IMR-90 (cell line): ENCODE results near the gene TMEM117. TPM values are rescaled to one million over a fixed set of nuclear protein-coding genes. Genes with fewer than 3 reads are reported as not detected.

Source experiments
- ATAC-seq: fragments of 200-7000 bp; cut with Tn5 transposase; 2 replicates; pipeline ENCODE4 v1.9.1; 2020; ENCODE audit warnings: low read depth, mild to moderate bottlenecking, moderate library complexity
- BruUV-seq: library from RNA; stranded (reverse); fragments of 400-500 nt; replicated peaks from 2 replicates; lab custom pipeline; 2021; lab: Mats Ljungman, UMichigan
- CTCF ChIA-PET: fragments of 300-600 bp; formaldehyde crosslinking; extraction: SDS; loops from one replicate; lab custom pipeline; 2021; ENCODE audit warnings: antibody characterized with exemption; lab: Yijun Ruan, JAX
- POLR2A ChIA-PET: fragments of 300-600 bp; sonication (Branson Sonifier 250); formaldehyde crosslinking; loops from one replicate; lab custom pipeline; 2022; ENCODE audit warnings: antibody characterized with exemption; ENCODE audit not compliant: unreplicated experiment; lab: Charles Lee
- DNase-seq: peaks from one replicate; pipeline ENCODE4 v3.0.0; 2013
- H2AFZ ChIP-seq: replicated peaks from 2 replicates; pipeline ENCODE3; 2013; ENCODE audit warnings: low read length, mild to moderate bottlenecking; ENCODE audit not compliant: poor library complexity
- H2AK5ac ChIP-seq: 2 replicates; pipeline ENCODE4 v1.6.1; 2013; ENCODE audit warnings: low read depth, low read length, inconsistent platforms
- H2AK9ac ChIP-seq: replicated peaks from 2 replicates; pipeline ENCODE3; 2013; ENCODE audit warnings: mild to moderate bottlenecking, low read depth, low read length, moderate library complexity; ENCODE audit not compliant: poor library complexity
- H2BK120ac ChIP-seq: 2 replicates; pipeline ENCODE4 v1.6.1; 2013; ENCODE audit warnings: low read depth, low read length, inconsistent platforms
- H2BK15ac ChIP-seq: 3 replicates; pipeline ENCODE4 v1.6.1; 2013; ENCODE audit warnings: low read depth, low read length, inconsistent platforms
- H2BK20ac ChIP-seq: 2 replicates; pipeline ENCODE4 v1.6.1; 2013; ENCODE audit warnings: low read depth, mild to moderate bottlenecking, inconsistent platforms, low read length, moderate library complexity
- H2BK5ac ChIP-seq: 2 replicates; pipeline ENCODE4 v1.6.1; 2013; ENCODE audit warnings: mild to moderate bottlenecking, low read depth, low read length, inconsistent platforms; ENCODE audit not compliant: poor library complexity, severe bottlenecking
- H3K14ac ChIP-seq: replicated peaks from 2 replicates; pipeline ENCODE4 v1.6.1; 2013; ENCODE audit warnings: low read depth, low read length, inconsistent platforms
- H3K18ac ChIP-seq: 2 replicates; pipeline ENCODE4 v1.6.1; 2013; ENCODE audit warnings: low read depth, low read length, control low read depth
- H3K23ac ChIP-seq: 2 replicates; pipeline ENCODE4 v1.6.1; 2013; ENCODE audit warnings: low read depth, low read length, inconsistent platforms
- H3K27ac ChIP-seq: 2 replicates; pipeline ENCODE4 v1.5.1; 2013; ENCODE audit warnings: mild to moderate bottlenecking, control low read depth, low read length; ENCODE audit not compliant: insufficient read depth
- H3K27me3 ChIP-seq: 2 replicates; pipeline ENCODE4 v1.6.1; 2013; ENCODE audit warnings: low read length; ENCODE audit not compliant: control insufficient read depth, insufficient read depth
- H3K36me3 ChIP-seq: 2 replicates; pipeline ENCODE4 v1.6.1; 2013; ENCODE audit warnings: low read length, mixed read lengths; ENCODE audit not compliant: control insufficient read depth, insufficient read depth
- H3K4ac ChIP-seq: 2 replicates; pipeline ENCODE4 v1.6.1; 2013; ENCODE audit warnings: low read depth, low read length, inconsistent platforms
- H3K4me1 ChIP-seq: 2 replicates; pipeline ENCODE4 v1.6.1; 2013; ENCODE audit warnings: low read length, mixed read lengths; ENCODE audit not compliant: control insufficient read depth, insufficient read depth
- H3K4me2 ChIP-seq: 2 replicates; pipeline ENCODE4 v1.6.1; 2013; ENCODE audit warnings: low read depth, mild to moderate bottlenecking, control low read depth, low read length, moderate library complexity
- H3K4me3 ChIP-seq: 2 replicates; pipeline ENCODE4 v1.5.1; 2013; ENCODE audit warnings: low read depth, mild to moderate bottlenecking, control low read depth, low read length, moderate library complexity; ENCODE audit not compliant: insufficient read depth
- H3K56ac ChIP-seq: 2 replicates; pipeline ENCODE4 v1.6.1; 2013; ENCODE audit warnings: low read length, inconsistent platforms; ENCODE audit not compliant: insufficient read depth; ENCODE audit errors: extremely low read depth
- H3K79me1 ChIP-seq, 2 experiments: 2 replicates each; pipeline ENCODE4 v1.6.1; 2013; ENCODE audit warnings: low read length in 2 of 2, inconsistent platforms in 1 of 2, low read depth in 1 of 2
- H3K9ac ChIP-seq: 2 replicates; pipeline ENCODE4 v1.6.1; 2013; ENCODE audit warnings: low read depth, low read length, control low read depth
- H3K9me1 ChIP-seq: 2 replicates; pipeline ENCODE4 v1.6.1; 2013; ENCODE audit warnings: low read length, inconsistent platforms; ENCODE audit not compliant: insufficient read depth
- H3K9me3 ChIP-seq: 2 replicates; pipeline ENCODE4 v1.6.1; 2013; ENCODE audit warnings: low read length; ENCODE audit not compliant: control insufficient read depth, insufficient read depth
- H4K20me1 ChIP-seq: 2 replicates; pipeline ENCODE4 v1.6.1; 2013; ENCODE audit warnings: low read length, inconsistent platforms; ENCODE audit not compliant: insufficient read depth
- H4K5ac ChIP-seq: 2 replicates; pipeline ENCODE4 v1.6.1; 2013; ENCODE audit warnings: mild to moderate bottlenecking, low read depth, low read length, control low read depth
- H4K8ac ChIP-seq, 2 experiments: 2 replicates each; pipeline ENCODE4 v1.6.1; 2013; ENCODE audit warnings: low read depth in 2 of 2, low read length in 2 of 2, control low read depth in 1 of 2, inconsistent platforms in 1 of 2
- H4K91ac ChIP-seq: 2 replicates; pipeline ENCODE4 v1.6.1; 2013; ENCODE audit warnings: low read depth, low read length, inconsistent platforms; ENCODE audit not compliant: insufficient read depth
- BHLHE40 ChIP-seq: fragments of 150-350 bp; IDR thresholded peaks from 2 replicates; pipeline ENCODE4 v1.6.1; 2016; ENCODE audit warnings: mild to moderate bottlenecking, low read depth, low read length
- CEBPB ChIP-seq: IDR thresholded peaks from 2 replicates; pipeline ENCODE4 v1.6.1; 2012; ENCODE audit warnings: low read depth, low read length, improper control_type of control experiment
- CHD1 ChIP-seq: IDR thresholded peaks from 2 replicates; pipeline ENCODE4 v1.6.1; 2012; ENCODE audit warnings: low read depth, low read length, improper control_type of control experiment
- FOS ChIP-seq: fragments of 150-350 bp; IDR thresholded peaks from 2 replicates; pipeline ENCODE4 v1.6.1; 2016; ENCODE audit warnings: low read depth, low read length
- MAFK ChIP-seq: IDR thresholded peaks from 2 replicates; pipeline ENCODE4 v1.6.1; 2012; ENCODE audit warnings: low read depth, low read length, improper control_type of control experiment
- MAZ ChIP-seq: IDR thresholded peaks from 2 replicates; pipeline ENCODE4 v1.6.1; 2012; ENCODE audit warnings: low read depth, mild to moderate bottlenecking, low read length, improper control_type of control experiment, moderate library complexity, borderline replicate concordance
- MXI1 ChIP-seq: IDR thresholded peaks from 2 replicates; pipeline ENCODE4 v1.6.1; 2012; ENCODE audit warnings: low read depth, mild to moderate bottlenecking, low read length, moderate library complexity, borderline replicate concordance
- NFE2L2 ChIP-seq: fragments of 150-350 bp; IDR thresholded peaks from 2 replicates; pipeline ENCODE4 v1.6.1; 2016; ENCODE audit warnings: low read depth, mild to moderate bottlenecking, low read length
- POLR2A ChIP-seq: IDR thresholded peaks from 2 replicates; pipeline ENCODE4 v1.6.1; 2012; ENCODE audit warnings: mild to moderate bottlenecking, low read depth, low read length
- RAD21 ChIP-seq: IDR thresholded peaks from 2 replicates; pipeline ENCODE4 v1.6.1; 2012; ENCODE audit warnings: low read length, improper control_type of control experiment
- RCOR1 ChIP-seq: IDR thresholded peaks from 2 replicates; pipeline ENCODE4 v1.6.1; 2012; ENCODE audit warnings: mild to moderate bottlenecking, low read length, improper control_type of control experiment; ENCODE audit not compliant: insufficient replicate concordance
- RFX5 ChIP-seq: IDR thresholded peaks from 2 replicates; pipeline ENCODE4 v1.8.0; 2012; ENCODE audit warnings: low read depth, mild to moderate bottlenecking, low read length, moderate library complexity
- SMC3 ChIP-seq: fragments of 150-350 bp; IDR thresholded peaks from 2 replicates; pipeline ENCODE4 v1.6.1; 2016; ENCODE audit warnings: low read depth, mild to moderate bottlenecking, antibody characterized with exemption, low read length, moderate library complexity
- WGBS, 2 experiments: methylation state at CpG; one replicate each; pipeline versions ENCODE4 v1.1.5 to v1.1.7; 2013; ENCODE audit warnings: missing lambda C conversion rate in 2 of 2; ENCODE audit not compliant: insufficient read length in 1 of 2; ENCODE audit errors: extremely low coverage in 2 of 2; 5-methylcytosine and 5-hydroxymethylcytosine counted together
- dilution Hi-C: fragments of 300-500 bp; cut with HindIII; formaldehyde crosslinking; loops from one replicate; pipeline ENCODE4 v1.14.3; 2018; ENCODE audit warnings: low sequenced_read_pairs; ENCODE audit not compliant: unreplicated experiment
- in situ Hi-C: fragments of 300-500 bp; cut with MboI; formaldehyde crosslinking; loops from 3 replicates; pipeline ENCODE4 v1.14.3; 2019; ENCODE audit warnings: low sequenced_read_pairs, inconsistent platforms, mixed read lengths
- intact Hi-C: fragments of 100-400 bp; cut with micrococcal nuclease; formaldehyde crosslinking; loops from 2 replicates; pipeline ENCODE4 v1.10.0; 2022
- polyA plus RNA-seq, 3 experiments: library from polyadenylated mRNA; depleted of rRNA; stranded (reverse); fragments of >200 nt; gene quantifications; 2 replicates each; pipeline ENCODE4 v1.2.3, GENCODE V29; 2012; ENCODE audit warnings: low replicate concordance in 1 of 3
- total RNA-seq: library from RNA; depleted of rRNA; stranded (reverse); fragments of >200 nt; gene quantifications from 2 replicates; pipeline ENCODE4 v1.2.3, GENCODE V29; 2012
- TF ChIP-seq, protein P1 (sequence below): fragments of 150-350 bp; IDR thresholded peaks from 2 replicates; pipeline ENCODE4 v1.6.1; 2017; ENCODE audit warnings: mild to moderate bottlenecking, antibody characterized with exemption, low read length, low read depth
- TF ChIP-seq, protein P2 (sequence below): conservative IDR thresholded peaks from 2 replicates; pipeline ENCODE4 v1.5.1; 2012; ENCODE audit warnings: mild to moderate bottlenecking, low read depth, low read length, improper control_type of control experiment
- TF ChIP-seq, protein P3 (sequence below): fragments of 150-350 bp; IDR thresholded peaks from 2 replicates; pipeline ENCODE4 v1.6.1; 2016; ENCODE audit warnings: low read depth, mild to moderate bottlenecking, low read length, moderate library complexity, borderline replicate concordance

Gene TMEM117
- total and polyA plus RNA-seq, 2 of the 4 experiments (the other 2 are of a cell fraction): 8.7 to 21.0 TPM

DNA sequence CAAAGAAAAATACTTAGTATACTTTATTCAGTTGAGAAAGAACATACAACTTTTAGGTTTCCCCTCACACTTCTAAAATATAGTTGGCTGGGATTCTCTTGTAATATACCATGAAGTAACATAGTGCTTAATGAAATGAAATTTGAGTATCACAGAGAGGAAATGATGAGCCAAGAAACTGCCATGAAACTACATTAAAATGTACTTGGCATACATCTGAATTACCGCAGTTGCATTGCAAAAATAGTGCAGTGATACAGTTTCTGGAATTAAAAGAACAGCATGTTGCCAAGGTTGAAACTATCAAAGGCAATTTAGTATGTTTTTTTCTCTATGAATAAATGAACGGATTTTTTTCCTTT is 389.2 kb downstream of the TMEM117 start:
- no peak overlapping the region for H4K91ac ChIP-seq
- no peak overlapping the region for H2BK20ac ChIP-seq
- H3K4me1 ChIP-seq: no peaks in the 10 kb centered on the region
- no peak overlapping the region for H4K8ac ChIP-seq
- H3K4me3 ChIP-seq: no peak overlapping the region
- TF ChIP-seq, protein P1, sequence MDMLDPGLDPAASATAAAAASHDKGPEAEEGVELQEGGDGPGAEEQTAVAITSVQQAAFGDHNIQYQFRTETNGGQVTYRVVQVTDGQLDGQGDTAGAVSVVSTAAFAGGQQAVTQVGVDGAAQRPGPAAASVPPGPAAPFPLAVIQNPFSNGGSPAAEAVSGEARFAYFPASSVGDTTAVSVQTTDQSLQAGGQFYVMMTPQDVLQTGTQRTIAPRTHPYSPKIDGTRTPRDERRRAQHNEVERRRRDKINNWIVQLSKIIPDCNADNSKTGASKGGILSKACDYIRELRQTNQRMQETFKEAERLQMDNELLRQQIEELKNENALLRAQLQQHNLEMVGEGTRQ: no peak
- TF ChIP-seq, protein P2, sequence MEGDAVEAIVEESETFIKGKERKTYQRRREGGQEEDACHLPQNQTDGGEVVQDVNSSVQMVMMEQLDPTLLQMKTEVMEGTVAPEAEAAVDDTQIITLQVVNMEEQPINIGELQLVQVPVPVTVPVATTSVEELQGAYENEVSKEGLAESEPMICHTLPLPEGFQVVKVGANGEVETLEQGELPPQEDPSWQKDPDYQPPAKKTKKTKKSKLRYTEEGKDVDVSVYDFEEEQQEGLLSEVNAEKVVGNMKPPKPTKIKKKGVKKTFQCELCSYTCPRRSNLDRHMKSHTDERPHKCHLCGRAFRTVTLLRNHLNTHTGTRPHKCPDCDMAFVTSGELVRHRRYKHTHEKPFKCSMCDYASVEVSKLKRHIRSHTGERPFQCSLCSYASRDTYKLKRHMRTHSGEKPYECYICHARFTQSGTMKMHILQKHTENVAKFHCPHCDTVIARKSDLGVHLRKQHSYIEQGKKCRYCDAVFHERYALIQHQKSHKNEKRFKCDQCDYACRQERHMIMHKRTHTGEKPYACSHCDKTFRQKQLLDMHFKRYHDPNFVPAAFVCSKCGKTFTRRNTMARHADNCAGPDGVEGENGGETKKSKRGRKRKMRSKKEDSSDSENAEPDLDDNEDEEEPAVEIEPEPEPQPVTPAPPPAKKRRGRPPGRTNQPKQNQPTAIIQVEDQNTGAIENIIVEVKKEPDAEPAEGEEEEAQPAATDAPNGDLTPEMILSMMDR: no peak
- TF ChIP-seq POLR2A (no peak), MAZ (no peak), FOS (no peak), BHLHE40 (no peak), CEBPB (no peak), NFE2L2 (no peak), SMC3 (no peak), RAD21 (no peak), CHD1 (no peak), MXI1 (no peak), RFX5 (no peak), MAFK (no peak), RCOR1 (no peak)
- TF ChIP-seq, protein P3, sequence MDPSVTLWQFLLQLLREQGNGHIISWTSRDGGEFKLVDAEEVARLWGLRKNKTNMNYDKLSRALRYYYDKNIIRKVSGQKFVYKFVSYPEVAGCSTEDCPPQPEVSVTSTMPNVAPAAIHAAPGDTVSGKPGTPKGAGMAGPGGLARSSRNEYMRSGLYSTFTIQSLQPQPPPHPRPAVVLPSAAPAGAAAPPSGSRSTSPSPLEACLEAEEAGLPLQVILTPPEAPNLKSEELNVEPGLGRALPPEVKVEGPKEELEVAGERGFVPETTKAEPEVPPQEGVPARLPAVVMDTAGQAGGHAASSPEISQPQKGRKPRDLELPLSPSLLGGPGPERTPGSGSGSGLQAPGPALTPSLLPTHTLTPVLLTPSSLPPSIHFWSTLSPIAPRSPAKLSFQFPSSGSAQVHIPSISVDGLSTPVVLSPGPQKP: no peak
- DNase-seq: no peak
- H2AK5ac ChIP-seq: no peak overlapping the region
- BruUV-seq: no TSS peak
- H2BK5ac ChIP-seq: no peak overlapping the region
- intact Hi-C loops: no loop called here
- H3K9me3 ChIP-seq: no peaks in the 10 kb centered on the region
- no peak overlapping the region for H3K18ac ChIP-seq
- CTCF ChIA-PET: no interaction called here
- H3K4me2 ChIP-seq: no peak overlapping the region
- no peak overlapping the region for H3K14ac ChIP-seq
- no peak for ATAC-seq
- no peak overlapping the region for H3K23ac ChIP-seq
- H2BK120ac ChIP-seq: no peak overlapping the region
- in situ Hi-C loops: no loop called here
- WGBS, 2 experiments: no CpG with 5 or more reads among the region's 2 CpGs
- no peak overlapping the region for H2AK9ac ChIP-seq
- no peak overlapping the region for H2BK15ac ChIP-seq
- no peaks in the 10 kb centered on the region for H3K9me1 ChIP-seq
- no peaks in the 10 kb centered on the region for H4K20me1 ChIP-seq
- dilution Hi-C loops: no loop called here
- no peak overlapping the region for H3K27ac ChIP-seq
- H3K9ac ChIP-seq: no peak overlapping the region
- no peaks in the 10 kb centered on the region for H3K36me3 ChIP-seq
- H4K5ac ChIP-seq: no peak overlapping the region
- H3K4ac ChIP-seq: no peak overlapping the region
- H3K27me3 ChIP-seq: no peaks in the 10 kb centered on the region
- POLR2A ChIA-PET: no interaction called here
- no peak overlapping the region for H3K56ac ChIP-seq
- H2AFZ ChIP-seq: no peak overlapping the region
- H3K79me1 ChIP-seq: no peaks in the 10 kb centered on the region
